ENCODE data around the gene KIAA1671.
"Not testable (repeated sequence)": the region's sequence is repeated elsewhere in the genome, so short reads cannot be mapped to it uniquely, and the experiment has no call there.

The KIAA1671 gene

GRCh38 chr22:25219948-25220442, 267.5 kb downstream of the KIAA1671 start:
- Histone ChIP-seq H3K4me3 (ENCODE audit: low read length) (no peak overlapping the region), H2AK5ac (ENCODE audit: low read length) (no peak overlapping the region), H2BK120ac (ENCODE audit: low read depth, low read length) (no peak overlapping the region), H3K9ac (ENCODE audit: low read length) (no peak overlapping the region), H3K27ac (ENCODE audit: low read depth, low read length) (no peak overlapping the region), H3K36me3 (ENCODE audit: control insufficient read depth, insufficient read depth, low read length) (no peaks in the 10 kb centered on the region), H3K56ac (ENCODE audit: low read length) (no peak overlapping the region), H3K4ac (ENCODE audit: low read depth, low read length) (no peak overlapping the region), H2BK5ac (ENCODE audit: low read length) (no peak overlapping the region), H4K5ac (ENCODE audit: low read length) (no peak overlapping the region), H3K4me2 (ENCODE audit: low read length) (no peak overlapping the region), H4K8ac (ENCODE audit: low read depth, low read length) (no peak overlapping the region), H3K79me2 (ENCODE audit: control insufficient read depth, insufficient read depth, low read length) (no peaks in the 10 kb centered on the region), H3K79me1 (ENCODE audit: low read length) (no peaks in the 10 kb centered on the region), H3K23ac (ENCODE audit: low read length) (no peak overlapping the region), H2BK15ac (replicated peaks; ENCODE audit: low read depth) (no peak overlapping the region), H3K18ac (ENCODE audit: low read length) (no peak overlapping the region), H3K4me1 (ENCODE audit: control insufficient read depth, low read depth, low read length) (no peaks in the 10 kb centered on the region), H3K27me3 (ENCODE audit: insufficient read depth, low read length, poor library complexity) (no peaks in the 10 kb centered on the region)
- DNase-seq, result no peak
- no CpG with 5 or more reads among the region's 4 CpGs for WGBS (ENCODE audit: extremely low coverage, insufficient coverage, low lambda C conversion rate)

GRCh38 chr22:25221790-25222189, 269.3 kb downstream of the KIAA1671 start:
- H2AK5ac ChIP-seq (ENCODE audit: low read length), result no peak overlapping the region
- H3K27ac ChIP-seq (ENCODE audit: low read depth, low read length), result no peak overlapping the region
- H3K27me3 ChIP-seq (ENCODE audit: insufficient read depth, low read length, poor library complexity), result no peaks in the 10 kb centered on the region
- H3K56ac ChIP-seq (ENCODE audit: low read length), result no peak overlapping the region
- WGBS (ENCODE audit: extremely low coverage, insufficient coverage, low lambda C conversion rate), result no CpG with 5 or more reads among the region's 8 CpGs
- H2BK120ac ChIP-seq (ENCODE audit: low read depth, low read length), result no peak overlapping the region
- no peak overlapping the region for H3K18ac ChIP-seq (ENCODE audit: low read length)
- H3K4me1 ChIP-seq (ENCODE audit: control insufficient read depth, low read depth, low read length), result no peaks in the 10 kb centered on the region
- no peaks in the 10 kb centered on the region for H3K79me2 ChIP-seq (ENCODE audit: control insufficient read depth, insufficient read depth, low read length)
- no peak overlapping the region for H3K4me2 ChIP-seq (ENCODE audit: low read length)
- no peak overlapping the region for H3K4ac ChIP-seq (ENCODE audit: low read depth, low read length)
- H3K36me3 ChIP-seq (ENCODE audit: control insufficient read depth, insufficient read depth, low read length), result no peaks in the 10 kb centered on the region
- no peaks in the 10 kb centered on the region for H3K79me1 ChIP-seq (ENCODE audit: low read length)
- no peak for DNase-seq
- no peak overlapping the region for H2BK15ac ChIP-seq (replicated peaks; ENCODE audit: low read depth)
- no peak overlapping the region for H2BK5ac ChIP-seq (ENCODE audit: low read length)
- no peak overlapping the region for H4K5ac ChIP-seq (ENCODE audit: low read length)
- H3K4me3 ChIP-seq (ENCODE audit: low read length), result no peak overlapping the region
- H4K8ac ChIP-seq (ENCODE audit: low read depth, low read length), result no peak overlapping the region
- H3K23ac ChIP-seq (ENCODE audit: low read length), result no peak overlapping the region
- H3K9ac ChIP-seq (ENCODE audit: low read length), result no peak overlapping the region

- no peak overlapping the region for H3K4ac ChIP-seq (ENCODE audit: low read depth, low read length)
- no peak overlapping the region for H3K27ac ChIP-seq (ENCODE audit: low read depth, low read length)
- H3K4me3 ChIP-seq (ENCODE audit: low read length), result no peak overlapping the region
- no peak overlapping the region for H3K4me2 ChIP-seq (ENCODE audit: low read length)
- H3K27me3 ChIP-seq (ENCODE audit: insufficient read depth, low read length, poor library complexity), result no peaks in the 10 kb centered on the region
- H3K23ac ChIP-seq (ENCODE audit: low read length), result no peak overlapping the region
- H4K8ac ChIP-seq (ENCODE audit: low read depth, low read length), result no peak overlapping the region
- H3K18ac ChIP-seq (ENCODE audit: low read length), result no peak overlapping the region
- H2BK120ac ChIP-seq (ENCODE audit: low read depth, low read length), result no peak overlapping the region
- H4K5ac ChIP-seq (ENCODE audit: low read length), result no peak overlapping the region
- H2AK5ac ChIP-seq (ENCODE audit: low read length), result no peak overlapping the region
- no peaks in the 10 kb centered on the region for H3K36me3 ChIP-seq (ENCODE audit: control insufficient read depth, insufficient read depth, low read length)
- H3K79me2 ChIP-seq (ENCODE audit: control insufficient read depth, insufficient read depth, low read length), result no peaks in the 10 kb centered on the region
- WGBS (ENCODE audit: extremely low coverage, insufficient coverage, low lambda C conversion rate), result no CpG with 5 or more reads among the region's 12 CpGs
- no peaks in the 10 kb centered on the region for H3K4me1 ChIP-seq (ENCODE audit: control insufficient read depth, low read depth, low read length)
- no peak overlapping the region for H2BK15ac ChIP-seq (replicated peaks; ENCODE audit: low read depth)
- no peak for DNase-seq
- no peaks in the 10 kb centered on the region for H3K79me1 ChIP-seq (ENCODE audit: low read length)
- H3K56ac ChIP-seq (ENCODE audit: low read length), result no peak overlapping the region
- no peak overlapping the region for H3K9ac ChIP-seq (ENCODE audit: low read length)
- no peak overlapping the region for H2BK5ac ChIP-seq (ENCODE audit: low read length)
Measured at GRCh38 chr22:25223269-25223850, 270.8 kb downstream of the KIAA1671 start.

DNA sequence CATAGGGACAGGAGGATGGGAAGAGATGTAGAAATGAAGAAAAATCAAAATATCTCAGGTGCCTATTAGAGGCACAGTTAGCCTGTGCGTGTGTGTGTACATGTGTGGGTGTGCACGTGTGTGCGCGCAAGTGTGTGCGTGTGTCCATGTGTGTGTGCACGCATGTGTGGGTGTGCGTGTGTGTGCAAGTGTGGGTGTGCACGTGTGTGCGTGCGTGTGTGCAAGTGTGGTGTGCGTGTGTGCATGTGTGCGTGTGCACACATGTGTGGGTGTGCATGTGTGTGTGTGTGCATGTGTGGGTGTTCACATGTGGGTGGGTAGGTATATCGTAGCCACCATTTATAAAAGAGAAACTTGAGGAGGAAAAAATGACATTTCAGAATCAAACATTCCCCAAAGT, 276.3 kb downstream of the KIAA1671 start:
- no peak overlapping the region for H3K9ac ChIP-seq (ENCODE audit: low read length)
- no peak overlapping the region for H3K23ac ChIP-seq (ENCODE audit: low read length)
- H2AK5ac ChIP-seq (ENCODE audit: low read length), result no peak overlapping the region
- no peaks in the 10 kb centered on the region for H3K27me3 ChIP-seq (ENCODE audit: insufficient read depth, low read length, poor library complexity)
- H2BK5ac ChIP-seq (ENCODE audit: low read length), result no peak overlapping the region
- no peak overlapping the region for H3K4me3 ChIP-seq (ENCODE audit: low read length)
- H3K4me1 ChIP-seq (ENCODE audit: control insufficient read depth, low read depth, low read length), result no peaks in the 10 kb centered on the region
- H3K56ac ChIP-seq (ENCODE audit: low read length), result no peak overlapping the region
- H2BK120ac ChIP-seq (ENCODE audit: low read depth, low read length), result no peak overlapping the region
- no peak for DNase-seq
- no peaks in the 10 kb centered on the region for H3K79me2 ChIP-seq (ENCODE audit: control insufficient read depth, insufficient read depth, low read length)
- H4K5ac ChIP-seq (ENCODE audit: low read length), result no peak overlapping the region
- no peak overlapping the region for H4K8ac ChIP-seq (ENCODE audit: low read depth, low read length)
- no peak overlapping the region for H2BK15ac ChIP-seq (replicated peaks; ENCODE audit: low read depth)
- no peaks in the 10 kb centered on the region for H3K36me3 ChIP-seq (ENCODE audit: control insufficient read depth, insufficient read depth, low read length)
- WGBS (ENCODE audit: extremely low coverage, insufficient coverage, low lambda C conversion rate), result no CpG with 5 or more reads among the region's 13 CpGs
- H3K4me2 ChIP-seq (ENCODE audit: low read length), result no peak overlapping the region
- H3K18ac ChIP-seq (ENCODE audit: low read length), result no peak overlapping the region
- H3K79me1 ChIP-seq (ENCODE audit: low read length), result no peaks in the 10 kb centered on the region
- no peak overlapping the region for H3K27ac ChIP-seq (ENCODE audit: low read depth, low read length)
- no peak overlapping the region for H3K4ac ChIP-seq (ENCODE audit: low read depth, low read length)

DNA sequence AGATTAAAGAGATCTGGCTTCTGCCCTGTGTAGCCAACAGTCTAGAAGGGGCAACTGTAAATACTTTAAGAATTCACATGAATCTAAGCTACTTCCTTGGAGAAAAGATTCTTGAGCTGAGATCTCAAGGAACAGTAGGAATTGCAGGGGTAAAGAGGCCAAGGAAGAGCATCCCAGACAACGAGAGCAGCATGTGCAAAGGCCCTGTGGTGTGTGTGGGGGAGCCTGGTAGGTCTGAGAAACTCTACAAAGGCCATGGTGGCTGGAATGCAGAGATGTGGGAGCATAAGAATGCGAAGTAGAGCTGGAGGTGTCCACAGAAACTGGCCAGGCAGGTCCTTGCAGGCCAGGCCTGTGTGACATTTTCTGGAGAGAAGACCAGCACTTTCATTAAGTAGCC, 278.2 kb downstream of the KIAA1671 start:
- not testable (repeated sequence) for H3K23ac ChIP-seq (ENCODE audit: low read length); H3K56ac ChIP-seq (ENCODE audit: low read length); H3K9ac ChIP-seq (ENCODE audit: low read length); H2AK5ac ChIP-seq (ENCODE audit: low read length); H4K8ac ChIP-seq (ENCODE audit: low read depth, low read length); DNase-seq; H3K27ac ChIP-seq (ENCODE audit: low read depth, low read length); H3K27me3 ChIP-seq (ENCODE audit: insufficient read depth, low read length, poor library complexity); H3K79me2 ChIP-seq (ENCODE audit: control insufficient read depth, insufficient read depth, low read length); H3K18ac ChIP-seq (ENCODE audit: low read length); H2BK5ac ChIP-seq (ENCODE audit: low read length); H3K79me1 ChIP-seq (ENCODE audit: low read length); H2BK120ac ChIP-seq (ENCODE audit: low read depth, low read length); H3K4ac ChIP-seq (ENCODE audit: low read depth, low read length); H3K4me1 ChIP-seq (ENCODE audit: control insufficient read depth, low read depth, low read length); H3K36me3 ChIP-seq (ENCODE audit: control insufficient read depth, insufficient read depth, low read length); H4K5ac ChIP-seq (ENCODE audit: low read length); H3K4me3 ChIP-seq (ENCODE audit: low read length); H2BK15ac ChIP-seq (replicated peaks; ENCODE audit: low read depth); H3K4me2 ChIP-seq (ENCODE audit: low read length)
- no CpG with 5 or more reads among the region's 2 CpGs for WGBS (ENCODE audit: extremely low coverage, insufficient coverage, low lambda C conversion rate)

- H3K23ac ChIP-seq (ENCODE audit: low read length), result no peak overlapping the region
- WGBS (ENCODE audit: extremely low coverage, insufficient coverage, low lambda C conversion rate), result no CpG with 5 or more reads among the region's 5 CpGs
Measured at GRCh38 chr22:25232301-25232700, 279.8 kb downstream of the KIAA1671 start.

More at GRCh38 chr22:25232301-25232700, 279.8 kb downstream of the KIAA1671 start:
- Histone ChIP-seq H3K79me2 (ENCODE audit: control insufficient read depth, insufficient read depth, low read length) (no peaks in the 10 kb centered on the region), H3K4ac (ENCODE audit: low read depth, low read length) (no peak overlapping the region), H3K4me2 (ENCODE audit: low read length) (no peak overlapping the region), H3K79me1 (ENCODE audit: low read length) (no peaks in the 10 kb centered on the region), H3K18ac (ENCODE audit: low read length) (no peak overlapping the region), H2BK15ac (replicated peaks; ENCODE audit: low read depth) (no peak overlapping the region), H3K36me3 (ENCODE audit: control insufficient read depth, insufficient read depth, low read length) (no peaks in the 10 kb centered on the region), H3K4me1 (ENCODE audit: control insufficient read depth, low read depth, low read length) (no peaks in the 10 kb centered on the region), H2AK5ac (ENCODE audit: low read length) (no peak overlapping the region), H2BK120ac (ENCODE audit: low read depth, low read length) (no peak overlapping the region), H2BK5ac (ENCODE audit: low read length) (no peak overlapping the region), H4K8ac (ENCODE audit: low read depth, low read length) (no peak overlapping the region), H3K4me3 (ENCODE audit: low read length) (no peak overlapping the region), H3K27ac (ENCODE audit: low read depth, low read length) (no peak overlapping the region), H3K56ac (ENCODE audit: low read length) (no peak overlapping the region), H4K5ac (ENCODE audit: low read length) (peak overlapping the region; percentile 23), H3K27me3 (ENCODE audit: insufficient read depth, low read length, poor library complexity) (no peaks in the 10 kb centered on the region), H3K9ac (ENCODE audit: low read length) (no peak overlapping the region)
- peak; percentile 42 for DNase-seq

Measured in mesendoderm (in vitro differentiated cells).